ENCODE measurements around the gene AGAP1. TPM values are rescaled to one million over a fixed set of nuclear protein-coding genes. Genes with fewer than 3 reads are reported as not detected.

The AGAP1 gene
- total RNA-seq, 1 donor from 2014 or later: 17.5 TPM

- DNase-seq (ENCODE audit: low read depth): no peak
- no peak overlapping the region for H3K4me3 ChIP-seq (ENCODE audit: low read depth, low read length)
- no peak for TF ChIP-seq CTCF (conservative IDR thresholded peaks at IDR 0.05; ENCODE audit: low read depth, low read length)
These were observed 625.2 kb downstream of the AGAP1 start for GRCh38 chr2:236119003-236119402.

- no peak overlapping the region for H3K4me3 ChIP-seq (ENCODE audit: low read depth, low read length)
- TF ChIP-seq CTCF (conservative IDR thresholded peaks at IDR 0.05; ENCODE audit: low read depth, low read length): no peak
- DNase-seq (ENCODE audit: low read depth): no peak
These were observed 625.6 kb downstream of the AGAP1 start for GRCh38 chr2:236119476-236119875.

- DNase-seq (ENCODE audit: low read depth): no peak
- no peak for TF ChIP-seq CTCF (conservative IDR thresholded peaks at IDR 0.05; ENCODE audit: low read depth, low read length)
- H3K4me3 ChIP-seq (ENCODE audit: low read depth, low read length): no peak overlapping the region
These were observed 626.3 kb downstream of the AGAP1 start for GRCh38 chr2:236120141-236120601.

GRCh38 chr2:236120829-236121228, 627.0 kb downstream of the AGAP1 start:
- TF ChIP-seq CTCF (conservative IDR thresholded peaks at IDR 0.05; ENCODE audit: low read depth, low read length): no peak
- no peak overlapping the region for H3K4me3 ChIP-seq (ENCODE audit: low read depth, low read length)
- no peak for DNase-seq (ENCODE audit: low read depth)

- TF ChIP-seq CTCF (conservative IDR thresholded peaks at IDR 0.05; ENCODE audit: low read depth, low read length): no peak
- no peak for DNase-seq (ENCODE audit: low read depth)
- no peak overlapping the region for H3K4me3 ChIP-seq (ENCODE audit: low read depth, low read length)
These were observed 627.7 kb downstream of the AGAP1 start for GRCh38 chr2:236121546-236121945.

- no peak for TF ChIP-seq CTCF (conservative IDR thresholded peaks at IDR 0.05; ENCODE audit: low read depth, low read length)
- no peak overlapping the region for H3K4me3 ChIP-seq (ENCODE audit: low read depth, low read length)
- no peak for DNase-seq (ENCODE audit: low read depth)
These were observed 628.4 kb downstream of the AGAP1 start for GRCh38 chr2:236122236-236122635.

- TF ChIP-seq CTCF (conservative IDR thresholded peaks at IDR 0.05; ENCODE audit: low read depth, low read length): no peak
- H3K4me3 ChIP-seq (ENCODE audit: low read depth, low read length): no peak overlapping the region
- DNase-seq (ENCODE audit: low read depth): no peak
These were observed 629.9 kb downstream of the AGAP1 start for GRCh38 chr2:236123716-236124115.

Data from epithelial cell of proximal tubule (primary cell).